SU-DHL-6 (cell line): Measurements from ENCODE around the gene MARCHF10.

Experiments used
- H2AFZ ChIP-seq: fragments of 200-600 bp; sonication (generic); 2 replicates; pipeline ENCODE4 v1.6.1; 2014; ENCODE audit warnings: low read depth, mild to moderate bottlenecking, moderate library complexity, mixed read lengths, antibody characterized with exemption, low read length; ENCODE audit not compliant: severe bottlenecking
- H3F3A ChIP-seq: fragments of 200-600 bp; shearing (Covaris generic); 2 replicates; pipeline ENCODE4 v1.6.0; 2016; ENCODE audit warnings: antibody characterized with exemption, mild to moderate bottlenecking; ENCODE audit not compliant: insufficient read depth
- H3K27ac ChIP-seq: fragments of 200-600 bp; sonication (generic); 2 replicates; pipeline ENCODE4 v1.5.1; 2016; ENCODE audit warnings: low read depth, mild to moderate bottlenecking, low read length, moderate library complexity, mixed read lengths
- H3K27me3 ChIP-seq: fragments of 200-600 bp; sonication (generic), shearing (Covaris generic); 2 replicates; pipeline ENCODE4 v1.6.0; 2014; ENCODE audit warnings: mild to moderate bottlenecking, low read length
- H3K36me3 ChIP-seq: fragments of 200-600 bp; sonication (generic); 2 replicates; pipeline ENCODE4 v1.6.1; 2014; ENCODE audit warnings: mild to moderate bottlenecking, low read length, mixed read lengths
- H3K4me2 ChIP-seq: fragments of 300-600, 200-600 bp; shearing (Covaris generic), sonication (generic); 2 replicates; pipeline ENCODE4 v1.6.0; 2014; ENCODE audit warnings: low read length, low read depth, mild to moderate bottlenecking; ENCODE audit not compliant: poor library complexity, severe bottlenecking
- H3K4me3 ChIP-seq: fragments of 200-600 bp; sonication (generic); 2 replicates; pipeline ENCODE4 v1.5.1; 2014; ENCODE audit warnings: antibody characterized with exemption, low read length, mild to moderate bottlenecking, mixed read lengths; ENCODE audit not compliant: insufficient read depth, poor library complexity, severe bottlenecking
- H3K79me2 ChIP-seq: fragments of 200-600 bp; sonication (generic); 2 replicates; pipeline ENCODE4 v1.6.1; 2014; ENCODE audit warnings: mild to moderate bottlenecking, low read length, moderate library complexity; ENCODE audit not compliant: insufficient read depth
- H3K9ac ChIP-seq: fragments of 200-600 bp; sonication (generic); 2 replicates; pipeline ENCODE4 v1.7.0; 2014; ENCODE audit warnings: mild to moderate bottlenecking, low read length
- H3K9me2 ChIP-seq: fragments of 200-600 bp; sonication (generic); replicated peaks from 2 replicates; pipeline ENCODE4 v1.6.1; 2014; ENCODE audit warnings: low read length; ENCODE audit not compliant: insufficient read depth
- H3K9me3 ChIP-seq: fragments of 200-600 bp; sonication (generic); 2 replicates; pipeline ENCODE4 v1.6.1; 2014; ENCODE audit warnings: low read length, mixed read lengths; ENCODE audit not compliant: insufficient read depth
- H4K20me1 ChIP-seq: fragments of 200-600 bp; sonication (generic); 2 replicates; pipeline ENCODE4 v1.6.1; 2014; ENCODE audit warnings: low read depth, mild to moderate bottlenecking, antibody characterized with exemption, low read length, moderate library complexity, mixed read lengths
- CTCF ChIP-seq: fragments of 200-600 bp; sonication (generic); IDR thresholded peaks from one replicate; pipeline ENCODE4 v1.5.1; 2017; ENCODE audit warnings: antibody characterized with exemption, mild to moderate bottlenecking, low read length, moderate library complexity; ENCODE audit not compliant: insufficient read depth, poor library complexity, severe bottlenecking
- EZH2phosphoT487 ChIP-seq: fragments of 200-600 bp; sonication (generic), shearing (Covaris generic); conservative IDR thresholded peaks from 2 replicates; pipeline ENCODE4 v1.6.1; 2018; ENCODE audit warnings: mild to moderate bottlenecking, antibody characterized with exemption, low read length, moderate library complexity, mixed read lengths

The MARCHF10 gene

DNA sequence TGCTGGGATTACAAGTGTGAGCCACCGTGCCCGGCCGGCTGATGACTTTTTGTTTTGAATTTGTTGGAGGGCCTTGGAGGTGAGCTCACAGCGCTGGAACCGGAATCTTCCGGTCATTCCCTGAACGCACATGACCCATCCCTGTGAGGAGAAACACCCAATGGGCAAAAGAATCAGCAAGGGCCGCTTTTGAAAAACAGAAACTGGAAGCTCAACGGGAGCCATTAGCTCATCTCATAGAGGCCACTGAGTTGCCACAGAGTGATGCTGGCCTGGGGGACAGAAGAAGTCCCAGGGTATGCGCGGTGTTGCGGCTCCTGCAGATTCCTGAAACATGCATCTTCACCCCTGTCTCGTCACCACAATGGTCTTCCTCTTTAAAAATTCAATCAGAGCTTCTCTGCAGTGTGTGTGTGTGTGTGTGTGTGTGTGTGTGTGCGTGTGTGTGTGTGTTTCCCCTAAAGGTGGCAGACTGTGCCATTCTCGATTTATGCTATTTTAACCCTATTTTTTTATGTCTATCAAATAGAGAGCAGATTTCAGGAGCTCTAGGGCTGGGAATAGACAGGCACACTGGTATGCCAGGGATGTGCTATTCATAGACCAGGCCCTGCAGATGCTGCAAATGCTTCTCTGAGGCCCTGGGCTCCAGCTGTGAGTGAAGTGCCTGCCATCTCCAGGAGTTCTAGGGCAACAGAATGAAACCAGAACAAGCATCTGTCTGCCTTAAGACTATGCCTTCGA is 68.3 kb downstream of the MARCHF10 start:
- no peak overlapping the region for H3K4me2 ChIP-seq
- no peak overlapping the region for H3K9ac ChIP-seq
- no peaks in the 10 kb centered on the region for H3K79me2 ChIP-seq
- no peaks in the 10 kb centered on the region for H4K20me1 ChIP-seq
- TF ChIP-seq EZH2phosphoT487 (no peak), CTCF (no peak)
- no peaks in the 10 kb centered on the region for H3K9me3 ChIP-seq
- no peak overlapping the region for H3K27ac ChIP-seq
- no peaks in the 10 kb centered on the region for H3F3A ChIP-seq
- H2AFZ ChIP-seq: no peak overlapping the region
- H3K9me2 ChIP-seq: no peaks in the 10 kb centered on the region
- H3K36me3 ChIP-seq: no peaks in the 10 kb centered on the region
- no peaks in the 10 kb centered on the region for H3K27me3 ChIP-seq
- no peak overlapping the region for H3K4me3 ChIP-seq

GRCh38 chr17:62738281-62738680 is 69.8 kb downstream of the MARCHF10 start:
- Histone ChIP-seq H3K9me3 (no peaks in the 10 kb centered on the region), H3K79me2 (no peaks in the 10 kb centered on the region), H3K27me3 (no peaks in the 10 kb centered on the region), H3K36me3 (no peaks in the 10 kb centered on the region), H3K4me3 (no peak overlapping the region), H3K27ac (no peak overlapping the region), H3K9ac (no peak overlapping the region), H4K20me1 (no peaks in the 10 kb centered on the region), H3K4me2 (no peak overlapping the region), H3K9me2 (no peaks in the 10 kb centered on the region), H2AFZ (no peak overlapping the region), H3F3A (no peaks in the 10 kb centered on the region)
- TF ChIP-seq CTCF (no peak), EZH2phosphoT487 (no peak)

- Histone ChIP-seq H3K27ac (no peak overlapping the region), H3K27me3 (no peaks in the 10 kb centered on the region)
Measured at GRCh38 chr17:62737513-62737912, 70.6 kb downstream of the MARCHF10 start.

More at GRCh38 chr17:62737513-62737912, 70.6 kb downstream of the MARCHF10 start:
- H3K79me2 ChIP-seq: no peaks in the 10 kb centered on the region
- H3K9me2 ChIP-seq: no peaks in the 10 kb centered on the region
- H3K4me2 ChIP-seq: no peak overlapping the region
- H2AFZ ChIP-seq: no peak overlapping the region
- no peak overlapping the region for H3K9ac ChIP-seq
- no peaks in the 10 kb centered on the region for H3K9me3 ChIP-seq
- H3K4me3 ChIP-seq: no peak overlapping the region
- H3K36me3 ChIP-seq: no peaks in the 10 kb centered on the region
- no peaks in the 10 kb centered on the region for H3F3A ChIP-seq
- TF ChIP-seq CTCF (no peak), EZH2phosphoT487 (no peak)
- no peaks in the 10 kb centered on the region for H4K20me1 ChIP-seq
